ENCODE results near the gene GPR146.

GPR146 gene

GRCh38 chr7:1012004-1012715 lies 32.2 kb upstream of the GPR146 start:
- DNase-seq: no peak

- DNase-seq: no peak
Observed at GRCh38 chr7:1012716-1013095, 31.6 kb upstream of the GPR146 start.

GRCh38 chr7:1013581-1013980 lies 30.8 kb upstream of the GPR146 start:
- DNase-seq: no peak

GRCh38 chr7:1014681-1015080 lies 29.7 kb upstream of the GPR146 start:
- no peak for DNase-seq

GRCh38 chr7:1015196-1016121 lies 28.9 kb upstream of the GPR146 start:
- DNase-seq: peak; percentile 29

- DNase-seq: no peak
Observed at GRCh38 chr7:1016577-1017531, 27.5 kb upstream of the GPR146 start.

- DNase-seq: no peak
Observed at GRCh38 chr7:1017586-1018333, 26.6 kb upstream of the GPR146 start.

- DNase-seq: no peak
Observed at GRCh38 chr7:1018334-1018695, 26.0 kb upstream of the GPR146 start.

- no peak for DNase-seq
Observed at GRCh38 chr7:1019255-1019785, 25.0 kb upstream of the GPR146 start.

GRCh38 chr7:1019789-1020610 lies 24.3 kb upstream of the GPR146 start:
- no peak for DNase-seq

- DNase-seq: no peak
Observed at GRCh38 chr7:1020849-1021251, 23.5 kb upstream of the GPR146 start.

GRCh38 chr7:1021366-1021765 lies 23.0 kb upstream of the GPR146 start:
- no peak for DNase-seq

GRCh38 chr7:1021931-1022330 lies 22.4 kb upstream of the GPR146 start:
- DNase-seq: no peak

GRCh38 chr7:1022356-1022755 lies 22.0 kb upstream of the GPR146 start:
- no peak for DNase-seq

- DNase-seq: no peak
Observed at GRCh38 chr7:1022801-1023465, 21.4 kb upstream of the GPR146 start.

GRCh38 chr7:1024331-1024841 lies 20.0 kb upstream of the GPR146 start:
- DNase-seq: peak; percentile 59

GRCh38 chr7:1024876-1025742 lies 19.2 kb upstream of the GPR146 start:
- DNase-seq: no peak

GRCh38 chr7:1025743-1026581 lies 18.4 kb upstream of the GPR146 start:
- peak; percentile 90 for DNase-seq
